MM.1S (cell line): Measurements from ENCODE around the gene MEX3C.

Experiments used
- CTCF ChIP-seq: fragments of 300-600 bp; sonication (generic); IDR thresholded peaks from 2 replicates; pipeline ENCODE4 v1.5.1; 2016; ENCODE audit warnings: antibody characterized with exemption, low read length, mixed read lengths
- EZH2 ChIP-seq: fragments of 300-600 bp; sonication (generic); optimal IDR thresholded peaks from 2 replicates; pipeline ENCODE3; 2017; ENCODE audit warnings: low read depth, mild to moderate bottlenecking, antibody characterized with exemption, low read length, mixed read lengths

GRCh38 chr18:51125976-51126375, 71.5 kb downstream of the MEX3C start:
- TF ChIP-seq CTCF (no peak), EZH2 (no peak)
